HepG2 (cell line): ENCODE data around the gene ARHGAP26. TPM values are rescaled to one million over a fixed set of nuclear protein-coding genes. Genes with fewer than 3 reads are reported as not detected.

Source experiments
- ATAC-seq: fragments of 200-7000 bp; cut with Tn5 transposase; 3 replicates; pipeline ENCODE4 v1.9.1; 2020; ENCODE audit warnings: mild to moderate bottlenecking, moderate library complexity
- BruUV-seq: library from RNA; stranded (reverse); fragments of 400-500 nt; replicated peaks from 2 replicates; lab custom pipeline; 2021; lab: Mats Ljungman, UMichigan
- CTCF ChIA-PET: fragments of 300-600 bp; formaldehyde crosslinking; extraction: SDS; loops from one replicate; lab custom pipeline; 2021; ENCODE audit warnings: low total read pairs, inconsistent platforms, low intra/inter-chr PET ratio; lab: Yijun Ruan, JAX
- POLR2A ChIA-PET: fragments of 350-600 bp; sonication (Branson Sonifier 250); formaldehyde crosslinking; loops from one replicate; lab custom pipeline; 2020; ENCODE audit warnings: antibody characterized with exemption, inconsistent platforms; lab: Yijun Ruan, JAX
- DNase-seq: peaks from one replicate; pipeline ENCODE4 v3.0.0-alpha.2; 2015; ENCODE audit warnings: low spot score
- FAIRE-seq: peaks from 3 replicates; lab custom pipeline; 2011; peaks lifted over from hg19 to GRCh38; lab: Jason Lieb, UNC
- H2AFZ ChIP-seq: one replicate; pipeline ENCODE4 v1.6.1; 2011; ENCODE audit warnings: low read length, inconsistent platforms
- H3K27ac ChIP-seq: fragments of 300-600 bp; 3 replicates; pipeline ENCODE4 v1.8.0; 2011; ENCODE audit warnings: mixed run types, mild to moderate bottlenecking, mixed read lengths, low read length, inconsistent platforms; ENCODE audit not compliant: insufficient read depth; ENCODE audit errors: extremely low read length
- H3K27me3 ChIP-seq, 2 experiments: fragments of 200-600 bp in 1 of 2; 2 replicates in 1 of 2; 3 replicates in 1 of 2; pipeline versions ENCODE4 v1.6.0 to v1.8.0; 2011; ENCODE audit warnings: low read length in 2 of 2, mild to moderate bottlenecking in 2 of 2, moderate library complexity in 2 of 2, inconsistent platforms in 1 of 2; ENCODE audit not compliant: insufficient read depth in 2 of 2, control insufficient read depth in 1 of 2
- H3K36me3 ChIP-seq, 2 experiments: fragments of 200-600 bp in 1 of 2; replicated peaks in 1 of 2; 2 replicates in 1 of 2; 3 replicates in 1 of 2; pipeline versions ENCODE4 v1.5.1 to v1.8.0; 2011; ENCODE audit warnings: low read length in 2 of 2, inconsistent platforms in 1 of 2; ENCODE audit not compliant: insufficient read depth in 2 of 2, control insufficient read depth in 1 of 2
- H3K4me1 ChIP-seq: 2 replicates; pipeline ENCODE4 v1.5.1; 2012; ENCODE audit warnings: low read length, inconsistent platforms; ENCODE audit not compliant: insufficient read depth
- H3K4me2 ChIP-seq: 2 replicates; pipeline ENCODE4 v1.6.0; 2011; ENCODE audit warnings: low read depth, low read length, inconsistent platforms
- H3K4me3 ChIP-seq, 3 experiments: fragments of 200-600 bp in 1 of 3; sonication (generic), shearing (Covaris generic) in 1 of 3; replicated peaks in 1 of 3; 2 replicates each; pipeline ENCODE4 v1.5.1; 2011 to 2016; ENCODE audit warnings: low read length in 3 of 3, inconsistent platforms in 2 of 3, low read depth in 2 of 3, mild to moderate bottlenecking in 2 of 3, control low read depth in 1 of 3, mixed read lengths in 1 of 3; ENCODE audit not compliant: insufficient read depth in 1 of 3
- H3K79me2 ChIP-seq: one replicate; pipeline ENCODE4 v1.6.1; 2011; ENCODE audit warnings: low read length, inconsistent platforms; ENCODE audit not compliant: insufficient read depth
- H3K9ac ChIP-seq: 2 replicates; pipeline ENCODE4 v1.6.0; 2011; ENCODE audit warnings: mild to moderate bottlenecking, low read depth, low read length, inconsistent platforms; ENCODE audit not compliant: insufficient read depth
- H3K9me3 ChIP-seq: 2 replicates; pipeline ENCODE4 v1.5.1; 2012; ENCODE audit warnings: mild to moderate bottlenecking, low read length
- H4K20me1 ChIP-seq: 2 replicates; pipeline ENCODE4 v1.6.0; 2011; ENCODE audit warnings: inconsistent platforms, mild to moderate bottlenecking, low read length, moderate library complexity; ENCODE audit not compliant: insufficient read depth
- ATM ChIP-seq: fragments of 450-650 bp; IDR thresholded peaks from 2 replicates; pipeline ENCODE4 v1.7.1; 2017; ENCODE audit warnings: mild to moderate bottlenecking, borderline replicate concordance
- HMGXB4 ChIP-seq, 2 experiments: sonication (generic) in 1 of 2; formaldehyde crosslinking in 1 of 2; IDR thresholded peaks; 2 replicates each; pipeline versions ENCODE4 v1.4.0 to v1.6.1; 2018 to 2020; ENCODE audit warnings: missing genetic modification reagents in 2 of 2, borderline replicate concordance in 1 of 2, low read depth in 1 of 2, mild to moderate bottlenecking in 1 of 2, missing biosample characterization in 1 of 2
- KDM3A ChIP-seq: IDR thresholded peaks from 2 replicates; pipeline ENCODE4 v1.6.1; 2018; ENCODE audit warnings: low read depth, missing compliant biosample characterization
- NR2F6 ChIP-seq, 2 experiments: IDR thresholded peaks; 2 replicates each; pipeline ENCODE4 v1.6.1; 2016; ENCODE audit warnings: antibody characterized with exemption in 1 of 2, mild to moderate bottlenecking in 1 of 2
- PHF20 ChIP-seq: sonication (generic); formaldehyde crosslinking; IDR thresholded peaks from 2 replicates; pipeline ENCODE4 v1.5.0; 2020; ENCODE audit warnings: mild to moderate bottlenecking, missing genetic modification reagents
- RBM39 ChIP-seq: fragments of 200-400 bp; formaldehyde crosslinking; IDR thresholded peaks from one replicate; pipeline ENCODE4 v1.6.1; 2018; ENCODE audit warnings: antibody characterized with exemption, mild to moderate bottlenecking, low read depth, low read length; ENCODE audit not compliant: poor library complexity, severe bottlenecking
- ZNF124 ChIP-seq: sonication (generic); formaldehyde crosslinking; IDR thresholded peaks from 2 replicates; pipeline ENCODE4 v1.4.0; 2020; ENCODE audit warnings: missing genetic modification reagents
- ZNF251 ChIP-seq: sonication (generic); formaldehyde crosslinking; IDR thresholded peaks from 2 replicates; pipeline ENCODE4 v1.9.0; 2021; ENCODE audit warnings: mild to moderate bottlenecking, missing genetic modification reagents
- ZNF275 ChIP-seq: sonication (generic); formaldehyde crosslinking; IDR thresholded peaks from 2 replicates; pipeline ENCODE4 v1.8.0; 2022; ENCODE audit warnings: missing genetic modification reagents, mild to moderate bottlenecking, inconsistent platforms, borderline replicate concordance
- ZNF546 ChIP-seq: sonication (generic); formaldehyde crosslinking; conservative IDR thresholded peaks from 2 replicates; pipeline ENCODE4 v1.8.1; 2023; ENCODE audit warnings: mild to moderate bottlenecking, missing genetic modification reagents
- ZNF547 ChIP-seq: sonication (generic); formaldehyde crosslinking; IDR thresholded peaks from 2 replicates; pipeline ENCODE4 v1.5.1; 2020; ENCODE audit warnings: mild to moderate bottlenecking, missing genetic modification reagents
- ZNF558 ChIP-seq: sonication (generic); formaldehyde crosslinking; IDR thresholded peaks from 2 replicates; pipeline ENCODE4 v1.9.0; 2022; ENCODE audit warnings: mild to moderate bottlenecking, missing genetic modification reagents, borderline replicate concordance
- ZNF607 ChIP-seq: sonication (generic); formaldehyde crosslinking; IDR thresholded peaks from 2 replicates; pipeline ENCODE4 v1.5.1; 2020; ENCODE audit warnings: missing genetic modification reagents, mild to moderate bottlenecking, borderline replicate concordance
- ZNF713 ChIP-seq: sonication (generic); formaldehyde crosslinking; IDR thresholded peaks from 2 replicates; pipeline ENCODE4 v1.4.0; 2020; ENCODE audit warnings: mild to moderate bottlenecking, missing genetic modification reagents
- ZNF878 ChIP-seq: sonication (generic); formaldehyde crosslinking; IDR thresholded peaks from 2 replicates; pipeline ENCODE4 v1.8.1; 2023; ENCODE audit warnings: mild to moderate bottlenecking, missing genetic modification reagents, moderate library complexity
- WGBS: methylation state at CpG from one replicate; pipeline ENCODE4 v1.1.6; 2017; ENCODE audit warnings: low lambda C conversion rate; 5-methylcytosine and 5-hydroxymethylcytosine counted together
- in situ Hi-C: cut with HindIII; loops from 2 replicates; pipeline ENCODE4 v1.10.0; 2017; ENCODE audit warnings: low pct_unique_long_range_greater_than_20kb; ENCODE audit not compliant: extremely low pct_ligation_motif_present
- intact Hi-C: fragments of 100-400 bp; cut with micrococcal nuclease; formaldehyde crosslinking; loops from one replicate; pipeline ENCODE4 v1.10.0; 2022; ENCODE audit not compliant: unreplicated experiment
- polyA plus RNA-seq, 8 experiments: library from polyadenylated mRNA; depleted of rRNA in 3 of 8; stranded (reverse) in 7 of 8; unstranded in 1 of 8; fragments of >200 nt; fragmentation: Illumina TruSeq in 4 of 8; extraction: Trizol in 4 of 8; gene quantifications; 2 replicates each; pipeline versions ENCODE4 v1.2.1 to v1.2.3, GENCODE V29; 2011 to 2016; ENCODE audit warnings: low read depth in 4 of 8, missing spikeins in 1 of 8, mixed read lengths in 1 of 8; ENCODE audit not compliant: insufficient read depth in 1 of 8
- total RNA-seq, 5 experiments: library from RNA; depleted of rRNA; stranded (reverse); fragments of >200 nt; fragmentation: Illumina TruSeq; extraction: Trizol; gene quantifications; 2 replicates each; pipeline ENCODE4 v1.2.3, GENCODE V29; 2016; ENCODE audit warnings: low read depth in 1 of 5

ARHGAP26 gene
- total and polyA plus RNA-seq, 2 of the 13 experiments (the other 11 are each of a cell fraction or from before 2014, with no cell fraction given): 9.6 to 18.2 TPM

- Histone ChIP-seq H3K4me2 (no peak overlapping the region), H3K27ac (no peak overlapping the region), H3K27me3 (no peaks in the 10 kb centered on the region), H3K79me2 (no peaks in the 10 kb centered on the region), H3K36me3 (peaks cover 6 to 15% of the 10 kb centered on the region in 2 experiments; a peak in 4 of 5 replicates), H2AFZ (no peak overlapping the region), H3K9me3 (no peaks in the 10 kb centered on the region), H3K4me1 (no peaks in the 10 kb centered on the region), H3K4me3 (no peak overlapping the region), H3K9ac (no peak overlapping the region), H4K20me1 (no peaks in the 10 kb centered on the region)
- in situ Hi-C loops: no loop called here
- POLR2A ChIA-PET: no interaction called here
- TF ChIP-seq ZNF547 (CRISPR knock-in tag) (no peak), ZNF546 (CRISPR knock-in tag) (no peak), ZNF878 (CRISPR knock-in tag) (no peak), NR2F6 (IDR thresholded peaks at IDR 0.05) (no peak), NR2F6 (CRISPR knock-in tag; IDR thresholded peaks at IDR 0.05) (no peak), ZNF713 (CRISPR knock-in tag) (no peak), HMGXB4 (CRISPR knock-in tag; IDR thresholded peaks at IDR 0.05; ENCODE audit: borderline replicate concordance in 1 of 2, low read depth in 1 of 2) (no peak), PHF20 (CRISPR knock-in tag) (no peak), ZNF607 (CRISPR knock-in tag) (no peak), ZNF251 (CRISPR knock-in tag) (no peak), ZNF124 (no peak), ZNF558 (CRISPR knock-in tag) (no peak), ATM (no peak), RBM39 (no peak), KDM3A (CRISPR knock-in tag) (no peak), ZNF275 (CRISPR knock-in tag) (no peak)
- CTCF ChIA-PET: no interaction called here
- FAIRE-seq: no peak
- DNase-seq: no peak
- intact Hi-C loops: no loop called here
- no peak for ATAC-seq
- BruUV-seq: no TSS peak
- 98% methylated on average over 7 of the region's 7 CpGs for WGBS
Observed at GRCh38 chr5:143065996-143066522, 295.9 kb downstream of the ARHGAP26 start.
